SK-N-MC (cell line): ENCODE results near the gene OR13J1.

Experiments
- DNase-seq: peaks from one replicate; pipeline ENCODE4 v3.0.0-alpha.2; 2011; ENCODE audit warnings: low read depth, low spot score
- H3K27ac ChIP-seq: fragments of 200-600 bp; sonication (generic); 2 replicates; pipeline ENCODE4 v1.5.1; 2016; ENCODE audit warnings: mixed run types
- H3K36me3 ChIP-seq: fragments of 200-600 bp; sonication (generic); 2 replicates; pipeline ENCODE4 v1.6.1; 2017; ENCODE audit warnings: antibody characterized with exemption, low read length, mixed read lengths; ENCODE audit not compliant: insufficient read depth
- H3K4me3 ChIP-seq: fragments of 200-600 bp; sonication (generic); 2 replicates; pipeline ENCODE4 v1.5.1; 2016
- H3K9ac ChIP-seq: fragments of 200-600 bp; sonication (generic); 2 replicates; pipeline ENCODE4 v1.8.0; 2017; ENCODE audit warnings: mixed run types, mixed read lengths; ENCODE audit not compliant: insufficient read length
- H3K9me3 ChIP-seq: fragments of 200-600 bp; sonication (generic); 2 replicates; pipeline ENCODE4 v1.6.1; 2017; ENCODE audit warnings: low read depth, mild to moderate bottlenecking, antibody characterized with exemption, low read length, moderate library complexity, mixed read lengths
- EZH2 ChIP-seq: fragments of 200-600 bp; sonication (generic); IDR thresholded peaks from one replicate; pipeline ENCODE4 v1.6.1; 2017; ENCODE audit warnings: antibody characterized with exemption
- FOXP2 ChIP-seq: optimal IDR thresholded peaks from 2 replicates; pipeline ENCODE3; 2011; ENCODE audit warnings: mild to moderate bottlenecking, moderate library complexity; ENCODE audit not compliant: insufficient read depth; ENCODE audit errors: extremely low read length, control extremely low read depth
- POLR2AphosphoS5 ChIP-seq: IDR thresholded peaks from 2 replicates; pipeline ENCODE4 v1.6.1; 2012; ENCODE audit warnings: mild to moderate bottlenecking, low read depth, low read length, borderline replicate concordance

OR13J1 gene

DNA sequence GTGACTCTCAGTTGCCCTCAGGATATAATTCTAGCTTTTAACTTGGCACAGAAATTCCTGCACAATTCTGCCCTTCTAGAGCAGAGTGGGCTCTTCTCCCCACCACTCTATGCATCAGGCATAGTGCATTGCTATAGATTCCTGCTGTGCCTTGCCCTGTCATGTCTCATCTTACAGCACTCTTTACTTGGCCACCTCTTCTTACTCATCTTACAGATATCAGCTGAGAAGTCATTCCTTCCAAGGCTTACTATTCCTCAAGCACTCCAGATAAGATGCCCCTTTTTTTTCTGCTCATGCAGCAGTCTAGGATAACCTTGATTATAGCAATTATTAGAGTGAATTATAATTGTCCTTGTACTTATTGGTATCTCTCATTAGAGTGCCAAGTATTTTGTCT, 47.3 kb downstream of the OR13J1 start:
- Histone ChIP-seq H3K36me3 (no peaks in the 10 kb centered on the region), H3K9ac (no peak overlapping the region), H3K4me3 (no peak overlapping the region), H3K27ac (no peak overlapping the region), H3K9me3 (no peaks in the 10 kb centered on the region)
- no peak for DNase-seq
- TF ChIP-seq EZH2: no peak
- TF ChIP-seq FOXP2: no peak
- TF ChIP-seq POLR2AphosphoS5: no peak

DNA sequence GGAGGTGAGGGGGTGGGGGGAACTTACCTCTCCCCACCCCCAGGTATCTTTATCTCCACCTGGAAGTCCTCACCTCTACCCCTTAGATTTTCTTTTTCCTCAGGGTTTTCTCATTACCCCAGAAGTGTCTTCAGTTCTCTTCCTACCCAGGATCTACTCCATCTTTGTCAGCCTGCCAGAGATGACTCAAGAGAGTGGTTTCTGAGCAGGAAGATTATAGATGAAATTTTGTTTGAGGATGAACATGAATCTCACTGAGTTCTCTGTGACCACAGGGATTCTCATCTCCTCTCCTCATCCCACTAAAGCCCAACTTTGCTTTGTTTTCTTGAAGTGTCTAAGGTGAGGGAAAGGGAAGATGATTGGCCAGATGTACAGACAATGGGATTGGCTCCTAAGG, 50.1 kb downstream of the OR13J1 start:
- Histone ChIP-seq H3K4me3 (no peak overlapping the region), H3K36me3 (no peaks in the 10 kb centered on the region), H3K9me3 (no peaks in the 10 kb centered on the region), H3K9ac (no peak overlapping the region), H3K27ac (no peak overlapping the region)
- no peak for DNase-seq
- no peak for TF ChIP-seq POLR2AphosphoS5
- no peak for TF ChIP-seq FOXP2
- no peak for TF ChIP-seq EZH2
